ENCODE data around the gene CLTCL1.
A peak's percentile ranks its signal among the peaks of the same experiment; 100 is the strongest.
"Not testable (repeated sequence)": the region's sequence is repeated elsewhere in the genome, so short reads cannot be mapped to it uniquely, and the experiment has no call there.

CLTCL1 gene

GRCh38 chr22:19290400-19291217 lies 910 bp downstream of the CLTCL1 start:
- peak; percentile 32 for DNase-seq

GRCh38 chr22:19289475-19290161 lies 1.9 kb downstream of the CLTCL1 start:
- DNase-seq = peak; percentile 32

- no peak for DNase-seq
Observed at GRCh38 chr22:19287889-19288288, 3.6 kb downstream of the CLTCL1 start.

GRCh38 chr22:19287076-19287707 lies 4.3 kb downstream of the CLTCL1 start:
- no peak for DNase-seq

GRCh38 chr22:19285831-19286230 lies 5.7 kb downstream of the CLTCL1 start:
- no peak for DNase-seq

- DNase-seq = not testable (repeated sequence)
Observed at GRCh38 chr22:19279143-19279542, 12.4 kb downstream of the CLTCL1 start.

- no peak for DNase-seq
Observed at GRCh38 chr22:19277785-19278184, 13.7 kb downstream of the CLTCL1 start.

GRCh38 chr22:19275919-19276600 lies 15.5 kb downstream of the CLTCL1 start:
- DNase-seq = peak; percentile 8

GRCh38 chr22:19275513-19275912 lies 16.0 kb downstream of the CLTCL1 start:
- no peak for DNase-seq

- DNase-seq = no peak
Observed at GRCh38 chr22:19275104-19275503, 16.4 kb downstream of the CLTCL1 start.

GRCh38 chr22:19271856-19272535 lies 19.5 kb downstream of the CLTCL1 start:
- DNase-seq = no peak

- no peak for DNase-seq
Observed at GRCh38 chr22:19271273-19271855, 20.2 kb downstream of the CLTCL1 start.

GRCh38 chr22:19270873-19271272 lies 20.6 kb downstream of the CLTCL1 start:
- DNase-seq = no peak

- no peak for DNase-seq
Observed at GRCh38 chr22:19266547-19267086, 24.9 kb downstream of the CLTCL1 start.

- DNase-seq = no peak
Observed at GRCh38 chr22:19265779-19266178, 25.7 kb downstream of the CLTCL1 start.

GRCh38 chr22:19260804-19261203 lies 30.7 kb downstream of the CLTCL1 start:
- no peak for DNase-seq

- no peak for DNase-seq
Observed at GRCh38 chr22:19260194-19260593, 31.3 kb downstream of the CLTCL1 start.

- DNase-seq = not testable (repeated sequence)
Observed at GRCh38 chr22:19258968-19259288, 32.6 kb downstream of the CLTCL1 start.

GRCh38 chr22:19258371-19258770 lies 33.1 kb downstream of the CLTCL1 start:
- DNase-seq = no peak

GRCh38 chr22:19256362-19256761 lies 35.2 kb downstream of the CLTCL1 start:
- not testable (repeated sequence) for DNase-seq

GRCh38 chr22:19253143-19253542 lies 38.4 kb downstream of the CLTCL1 start:
- DNase-seq = no peak

All from hematopoietic multipotent progenitor cell treated with erythropoietin and hydrocortisone succinate and interleukin-3 and kit ligand, for 6 days (in vitro differentiated cells).